ENCODE measurements around the gene LRRC59. TPM values are rescaled to one million over a fixed set of nuclear protein-coding genes. Genes with fewer than 3 reads are reported as not detected.
A peak's percentile ranks its signal among the peaks of the same experiment; 100 is the strongest.
"Not testable (repeated sequence)": the region's sequence is repeated elsewhere in the genome, so short reads cannot be mapped to it uniquely, and the experiment has no call there.

Gene LRRC59
- total RNA-seq, 3 donors from 2014 or later: 76.8 to 143 (median 109) TPM

- no peaks in the 10 kb centered on the region for H3K36me3 ChIP-seq (ENCODE audit: low read depth)
- TF ChIP-seq CTCF (IDR thresholded peaks at IDR 0.05): no peak
- DNase-seq (no peak), ATAC-seq (no peak)
- peaks cover 21% of the 10 kb centered on the region for H3K4me1 ChIP-seq (ENCODE audit: low read depth)
- intact Hi-C loops (cut with DNase I, micrococcal nuclease): no loop called here
- H3K9me3 ChIP-seq: no peaks in the 10 kb centered on the region
- no peak overlapping the region for H3K4me3 ChIP-seq
Measured at GRCh38 chr17:50430821-50431618, 33.7 kb upstream of the LRRC59 start.

- H3K36me3 ChIP-seq (ENCODE audit: low read depth): no peaks in the 10 kb centered on the region
Measured at GRCh38 chr17:50429793-50430192, 32.5 kb upstream of the LRRC59 start.

GRCh38 chr17:50428831-50429424 lies 31.6 kb upstream of the LRRC59 start:
- no peaks in the 10 kb centered on the region for H3K9me3 ChIP-seq
- no peak overlapping the region for H3K4me3 ChIP-seq
- H3K36me3 ChIP-seq (ENCODE audit: low read depth): no peaks in the 10 kb centered on the region
- intact Hi-C loops (cut with DNase I, micrococcal nuclease): no loop called here
- no peak for TF ChIP-seq CTCF (IDR thresholded peaks at IDR 0.05)
- peak; percentile 3 for ATAC-seq
- H3K4me1 ChIP-seq (ENCODE audit: low read depth): peaks cover 30% of the 10 kb centered on the region
- DNase-seq: no peak

More at GRCh38 chr17:50429793-50430192, 32.5 kb upstream of the LRRC59 start:
- no peak for ATAC-seq
- H3K4me1 ChIP-seq (ENCODE audit: low read depth): peaks cover 30% of the 10 kb centered on the region
- no peaks in the 10 kb centered on the region for H3K9me3 ChIP-seq
- H3K4me3 ChIP-seq: no peak overlapping the region
- DNase-seq: no peak
- intact Hi-C loops (cut with DNase I, micrococcal nuclease): no loop called here
- TF ChIP-seq CTCF (IDR thresholded peaks at IDR 0.05): no peak

DNA sequence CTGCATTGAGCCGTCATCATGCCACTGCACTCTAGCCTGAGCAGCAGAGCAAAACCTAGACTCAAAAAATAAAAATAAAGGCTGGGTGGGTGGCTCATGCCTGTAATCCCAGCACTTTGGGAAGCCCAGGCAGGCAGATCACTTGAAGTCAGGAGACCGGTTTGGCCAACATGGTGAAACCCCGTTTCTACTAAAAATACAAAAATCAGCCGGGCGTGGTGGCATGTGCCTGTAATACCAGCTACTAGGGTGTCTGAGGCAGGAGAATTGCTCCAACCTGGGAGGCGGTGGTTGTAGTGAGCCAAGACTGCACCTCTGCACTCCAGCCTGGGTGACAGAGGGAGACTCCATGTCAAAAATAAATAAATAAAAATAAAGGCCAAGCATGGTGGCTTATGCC lies 30.8 kb upstream of the LRRC59 start:
- H3K9me3 ChIP-seq; H3K4me3 ChIP-seq; intact Hi-C loops (cut with DNase I, micrococcal nuclease); H3K36me3 ChIP-seq (ENCODE audit: low read depth); ATAC-seq; DNase-seq: not testable (repeated sequence)
- H3K4me1 ChIP-seq (ENCODE audit: low read depth): peaks cover 30% of the 10 kb centered on the region

- ATAC-seq: peak; percentile 55
- no peak for TF ChIP-seq CTCF (IDR thresholded peaks at IDR 0.05)
- Histone ChIP-seq H3K4me1 (ENCODE audit: low read depth) (peaks cover 30% of the 10 kb centered on the region), H3K36me3 (ENCODE audit: low read depth) (no peaks in the 10 kb centered on the region), H3K4me3 (peak overlapping the region; percentile 74), H3K9me3 (no peaks in the 10 kb centered on the region)
- DNase-seq: peak in 2 of 3 donors; percentile 57 to 63
- intact Hi-C loops (cut with DNase I, micrococcal nuclease): no loop called here
Measured at GRCh38 chr17:50426814-50427787, 29.8 kb upstream of the LRRC59 start.
